ENCODE data around the gene BCDIN3D. TPM values are rescaled to one million over a fixed set of nuclear protein-coding genes. Genes with fewer than 3 reads are reported as not detected.

BCDIN3D gene
- total and polyA plus RNA-seq, 9 of the 15 experiments (the other 6 are each of a cell fraction or from before 2014, with no cell fraction given) = 3.7 to 6.9 (median 5.6) TPM

- no peak for ATAC-seq
- peaks cover 22% of the 10 kb centered on the region; the same call in 2 of the 3 replicates for H3K36me3 ChIP-seq (ENCODE audit: control insufficient read depth, insufficient read depth, low read length)
- H3K79me2 ChIP-seq (ENCODE audit: control insufficient read depth, insufficient read depth, low read length) = no peaks in the 10 kb centered on the region
These were observed 36.5 kb downstream of the BCDIN3D start for GRCh38 chr12:49806321-49806813.

More at GRCh38 chr12:49806321-49806813, 36.5 kb downstream of the BCDIN3D start:
- BruUV-seq (replicated peaks) = no TSS peak
- ChIA-PET POLR2A (interaction anchor here (0.6 kb wide), 2 partner anchors 17 to 65 kb away, joined by 3 read pairs; partner anchors contain the start of gene TMBIM6), CTCF (ENCODE audit: low intra/inter-chr PET ratio) (no interaction called here)
- Histone ChIP-seq H4K20me1 (replicated peaks; ENCODE audit: control insufficient read depth, insufficient read depth, low read length) (peaks cover 5% of the 10 kb centered on the region; the same call in 1 of the 2 replicates), H2AFZ (ENCODE audit: low read depth, low read length) (no peak overlapping the region), H3K9ac (ENCODE audit: insufficient read depth in 1 of 2, low read depth in 2 of 2, low read length in 2 of 2) (no peak overlapping the region), H3K4me3 (no peak overlapping the region), H3K27me3 (ENCODE audit: control insufficient read depth in 2 of 2, insufficient read depth in 2 of 2, low read length in 2 of 2) (no peaks in the 10 kb centered on the region), H3K9me3 (replicated peaks; ENCODE audit: control insufficient read depth, insufficient read depth, low read depth, low read length) (no peaks in the 10 kb centered on the region), H3K9me1 (ENCODE audit: control insufficient read depth, insufficient read depth, low read length) (no peaks in the 10 kb centered on the region), H3K4me2 (ENCODE audit: insufficient read depth, low read length) (no peak overlapping the region), H3K27ac (ENCODE audit: extremely low read depth, low read depth, low read length) (no peak overlapping the region), H3K4me1 (replicated peaks in 1 of 2; ENCODE audit: control insufficient read depth in 2 of 2, insufficient read depth in 2 of 2, low read length in 2 of 2) (peaks cover 0 to 10% of the 10 kb centered on the region in 2 experiments; a peak in 2 of 5 replicates)
- whole genome bisulfite sequencing (ENCODE audit: insufficient coverage, low coverage, missing lambda C conversion rate) = 60% methylated on average over 7 of the region's 7 CpGs
- no peak for TF ChIP-seq HEY1 (CRISPR knock-in tag; IDR thresholded peaks at IDR 0.05; ENCODE audit: borderline replicate concordance)
- no peak for TF ChIP-seq NUFIP1 (IDR thresholded peaks at IDR 0.05; ENCODE audit: partially characterized antibody)
- TF ChIP-seq ETV6 (IDR thresholded peaks at IDR 0.05; ENCODE audit: borderline replicate concordance in 1 of 2, low read depth in 2 of 2, low read length in 1 of 2) = no peak
- no peak for TF ChIP-seq ETV6 (CRISPR knock-in tag; IDR thresholded peaks at IDR 0.05; ENCODE audit: borderline replicate concordance)
- TF ChIP-seq TFE3 (CRISPR knock-in tag; IDR thresholded peaks at IDR 0.05) = peak; percentile 69
- FAIRE-seq (no peak), DNase-seq (ENCODE audit: extremely low read depth in 1 of 4, low spot score in 3 of 4) (no peak)
- in situ Hi-C loops (cut with MboI) = no loop called here
- intact Hi-C loops (cut with micrococcal nuclease) = no loop called here
